ENCODE results near the gene TMEM187.
A peak's percentile ranks its signal among the peaks of the same experiment; 100 is the strongest.

TMEM187 gene

GRCh38 chrX:153934762-153935325, 37.7 kb upstream of the TMEM187 start, which contains the start of gene NAA10:
NAA10 (minus strand) TSS chrX:153935037; CDS start chrX:153934904, 133 bp downstream.
- Histone ChIP-seq H3K9ac (ENCODE audit: low read length in 2 of 2) (peak within 1 kb of the TSS; percentile 57 to 64), H3K27me3 (ENCODE audit: control insufficient read depth in 1 of 2, insufficient read depth in 2 of 2, low read length in 2 of 2) (peaks cover 0 to 4% of the 10 kb centered on the region in 2 donors), H3K27ac (ENCODE audit: low read length) (peak within 1 kb of the TSS; percentile 11)

GRCh38 chrX:153935326-153935851, 37.2 kb upstream of the TMEM187 start:
- H3K9me3 ChIP-seq (ENCODE audit: control insufficient read depth in 2 of 2, low read length in 2 of 2) = no peaks in the 10 kb centered on the region
- peaks cover 0 to 4% of the 10 kb centered on the region in 2 donors for H3K27me3 ChIP-seq (ENCODE audit: control insufficient read depth in 1 of 2, insufficient read depth in 2 of 2, low read length in 2 of 2)
- peak overlapping the region in 1 of 2 donors; percentile 29 for H3K9ac ChIP-seq (ENCODE audit: low read length in 2 of 2)
- H3K4me3 ChIP-seq (ENCODE audit: low read length in 2 of 2) = peak overlapping the region in 1 of 2 donors; percentile 66
- peaks cover 7 to 10% of the 10 kb centered on the region in 2 donors for H3K36me3 ChIP-seq (ENCODE audit: control insufficient read depth in 2 of 2, insufficient read depth in 2 of 2, low read length in 2 of 2)
- no peak overlapping the region for H3K27ac ChIP-seq (ENCODE audit: low read length)
- H3K4me1 ChIP-seq (ENCODE audit: control insufficient read depth, insufficient read depth, low read length) = peaks cover 12% of the 10 kb centered on the region

More at GRCh38 chrX:153934762-153935325, 37.7 kb upstream of the TMEM187 start, which contains the start of gene NAA10:
- peaks cover 7 to 10% of the 10 kb centered on the region in 2 donors for H3K36me3 ChIP-seq (ENCODE audit: control insufficient read depth in 2 of 2, insufficient read depth in 2 of 2, low read length in 2 of 2)
- no peaks in the 10 kb centered on the region for H3K9me3 ChIP-seq (ENCODE audit: control insufficient read depth in 2 of 2, low read length in 2 of 2)
- peaks cover 12% of the 10 kb centered on the region for H3K4me1 ChIP-seq (ENCODE audit: control insufficient read depth, insufficient read depth, low read length)
- peak within 1 kb of the TSS; percentile 73 to 78 for H3K4me3 ChIP-seq (ENCODE audit: low read length in 2 of 2)

- Histone ChIP-seq H3K4me1 (ENCODE audit: control insufficient read depth, insufficient read depth, low read length) (peaks cover 14% of the 10 kb centered on the region), H3K27me3 (ENCODE audit: control insufficient read depth in 1 of 2, insufficient read depth in 2 of 2, low read length in 2 of 2) (peaks cover 0 to 2% of the 10 kb centered on the region in 2 donors), H3K9ac (ENCODE audit: low read length in 2 of 2) (no peak overlapping the region), H3K9me3 (ENCODE audit: control insufficient read depth in 2 of 2, low read length in 2 of 2) (no peaks in the 10 kb centered on the region), H3K4me3 (ENCODE audit: low read length in 2 of 2) (no peak overlapping the region), H3K27ac (ENCODE audit: low read length) (no peak overlapping the region), H3K36me3 (ENCODE audit: control insufficient read depth in 2 of 2, insufficient read depth in 2 of 2, low read length in 2 of 2) (peaks cover 0 to 5% of the 10 kb centered on the region in 2 donors)
Measured at GRCh38 chrX:153937056-153937455, 35.5 kb upstream of the TMEM187 start.

GRCh38 chrX:153938226-153938786, 34.2 kb upstream of the TMEM187 start:
- Histone ChIP-seq H3K27ac (ENCODE audit: low read length) (no peak overlapping the region), H3K4me1 (ENCODE audit: control insufficient read depth, insufficient read depth, low read length) (peaks cover 14% of the 10 kb centered on the region), H3K9ac (ENCODE audit: low read length in 2 of 2) (no peak overlapping the region), H3K9me3 (ENCODE audit: control insufficient read depth in 2 of 2, low read length in 2 of 2) (no peaks in the 10 kb centered on the region), H3K4me3 (ENCODE audit: low read length in 2 of 2) (no peak overlapping the region), H3K36me3 (ENCODE audit: control insufficient read depth in 2 of 2, insufficient read depth in 2 of 2, low read length in 2 of 2) (no peaks in the 10 kb centered on the region), H3K27me3 (ENCODE audit: control insufficient read depth in 1 of 2, insufficient read depth in 2 of 2, low read length in 2 of 2) (peaks cover 0 to 2% of the 10 kb centered on the region in 2 donors)

DNA sequence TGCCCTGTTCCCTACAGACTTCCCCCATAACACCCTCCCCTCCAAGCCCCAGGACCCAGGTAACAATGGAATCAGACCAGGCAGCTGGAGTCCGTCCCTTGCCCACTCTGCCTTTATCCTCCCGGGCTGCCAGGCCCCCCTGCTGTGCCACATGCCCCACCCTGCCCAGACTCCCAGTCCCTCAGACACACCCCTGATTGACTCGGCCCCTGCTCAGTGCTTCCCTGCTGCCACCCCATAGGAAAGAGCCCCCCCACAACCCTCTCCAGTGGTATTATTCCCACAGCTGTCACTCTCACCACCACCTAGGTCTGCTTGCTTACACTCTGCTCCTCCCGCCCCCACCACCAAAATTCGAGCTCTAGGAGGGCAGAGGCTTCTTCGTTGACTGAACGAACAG, 33.0 kb upstream of the TMEM187 start:
- peaks cover 0 to 3% of the 10 kb centered on the region in 2 donors for H3K27me3 ChIP-seq (ENCODE audit: control insufficient read depth in 1 of 2, insufficient read depth in 2 of 2, low read length in 2 of 2)
- H3K9me3 ChIP-seq (ENCODE audit: control insufficient read depth in 2 of 2, low read length in 2 of 2) = no peaks in the 10 kb centered on the region
- no peaks in the 10 kb centered on the region for H3K36me3 ChIP-seq (ENCODE audit: control insufficient read depth in 2 of 2, insufficient read depth in 2 of 2, low read length in 2 of 2)
- no peak overlapping the region for H3K27ac ChIP-seq (ENCODE audit: low read length)
- H3K9ac ChIP-seq (ENCODE audit: low read length in 2 of 2) = no peak overlapping the region
- H3K4me1 ChIP-seq (ENCODE audit: control insufficient read depth, insufficient read depth, low read length) = peaks cover 17% of the 10 kb centered on the region
- H3K4me3 ChIP-seq (ENCODE audit: low read length in 2 of 2) = no peak overlapping the region

- H3K9ac ChIP-seq (ENCODE audit: low read length in 2 of 2) = no peak overlapping the region
- no peak overlapping the region for H3K27ac ChIP-seq (ENCODE audit: low read length)
- no peaks in the 10 kb centered on the region for H3K36me3 ChIP-seq (ENCODE audit: control insufficient read depth in 2 of 2, insufficient read depth in 2 of 2, low read length in 2 of 2)
- peak overlapping the region in 1 of 2 donors; percentile 22 for H3K4me3 ChIP-seq (ENCODE audit: low read length in 2 of 2)
- H3K27me3 ChIP-seq (ENCODE audit: control insufficient read depth in 1 of 2, insufficient read depth in 2 of 2, low read length in 2 of 2) = peaks cover 0 to 7% of the 10 kb centered on the region in 2 donors
- H3K9me3 ChIP-seq (ENCODE audit: control insufficient read depth in 2 of 2, low read length in 2 of 2) = no peaks in the 10 kb centered on the region
- peaks cover 16% of the 10 kb centered on the region for H3K4me1 ChIP-seq (ENCODE audit: control insufficient read depth, insufficient read depth, low read length)
Measured at GRCh38 chrX:153941336-153942252, 31.0 kb upstream of the TMEM187 start.

DNA sequence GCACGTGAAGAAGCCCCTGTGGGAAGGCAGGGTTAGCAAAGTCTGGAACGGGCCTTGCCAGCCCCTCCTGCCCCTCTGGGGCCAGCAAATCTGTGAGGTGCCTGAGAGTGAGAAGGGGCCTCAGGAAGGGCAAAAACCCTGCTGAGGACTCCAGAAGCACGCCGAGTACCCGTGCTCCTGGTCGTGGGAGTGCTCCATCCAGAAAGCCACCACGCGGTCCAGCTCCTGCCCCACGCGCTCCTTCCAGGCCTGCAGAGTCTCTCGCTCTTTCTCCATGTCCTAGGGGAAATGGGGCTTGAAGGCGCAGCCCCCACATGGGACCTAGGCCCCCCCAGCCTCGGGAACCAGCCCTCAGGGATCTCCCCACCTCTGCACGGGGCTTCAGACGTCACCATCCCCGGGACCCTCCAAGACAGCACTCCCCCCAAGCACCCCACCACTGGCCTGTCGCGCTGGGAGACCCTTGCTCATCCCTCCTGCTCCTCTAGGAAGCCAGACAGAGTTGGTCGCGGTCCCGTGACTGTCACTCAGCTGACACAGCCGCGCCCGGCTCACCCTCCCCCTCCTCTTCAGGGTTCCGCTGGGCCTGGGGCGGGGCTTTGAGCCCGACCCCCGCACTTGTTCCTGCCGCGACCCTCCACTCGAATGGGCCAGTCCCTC, 28.3 kb upstream of the TMEM187 start, which contains the start of gene RENBP:
Gene RENBP (minus strand): TSS at position 504 of the 660 bp plus-strand sequence. CDS start 33 bp downstream, at position 471.
- Histone ChIP-seq H3K27me3 (ENCODE audit: control insufficient read depth in 1 of 2, insufficient read depth in 2 of 2, low read length in 2 of 2) (peaks cover 0 to 8% of the 10 kb centered on the region in 2 donors), H3K36me3 (ENCODE audit: control insufficient read depth in 2 of 2, insufficient read depth in 2 of 2, low read length in 2 of 2) (no peaks in the 10 kb centered on the region), H3K4me1 (ENCODE audit: control insufficient read depth, insufficient read depth, low read length) (peaks cover 28% of the 10 kb centered on the region), H3K27ac (ENCODE audit: low read length) (no peak within 1 kb of the TSS), H3K9me3 (ENCODE audit: control insufficient read depth in 2 of 2, low read length in 2 of 2) (no peaks in the 10 kb centered on the region), H3K4me3 (ENCODE audit: low read length in 2 of 2) (peak within 1 kb of the TSS; percentile 49 to 60), H3K9ac (ENCODE audit: low read length in 2 of 2) (peak within 1 kb of the TSS; percentile 36 to 48)

DNA sequence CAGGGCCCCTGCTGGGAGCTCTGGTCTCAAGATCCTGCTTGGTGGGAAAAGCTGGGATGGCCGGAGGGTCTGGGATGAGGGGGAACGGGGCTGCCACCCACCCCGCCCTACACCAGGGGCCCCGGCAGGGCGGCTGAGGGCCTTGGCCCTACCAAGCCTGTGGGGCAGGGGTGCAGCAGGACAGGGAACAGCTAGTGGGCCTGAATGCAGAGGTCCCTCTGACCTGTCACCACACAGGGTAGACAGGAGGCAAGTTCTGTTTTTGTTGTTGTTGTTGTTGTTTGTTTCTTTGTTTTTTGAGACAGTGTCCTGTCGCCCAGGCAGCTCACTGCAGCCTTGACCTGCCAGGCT, 27.8 kb upstream of the TMEM187 start:
- H3K36me3 ChIP-seq (ENCODE audit: control insufficient read depth in 2 of 2, insufficient read depth in 2 of 2, low read length in 2 of 2) = no peaks in the 10 kb centered on the region
- H3K4me1 ChIP-seq (ENCODE audit: control insufficient read depth, insufficient read depth, low read length) = peaks cover 33% of the 10 kb centered on the region
- peaks cover 0 to 7% of the 10 kb centered on the region in 2 donors for H3K27me3 ChIP-seq (ENCODE audit: control insufficient read depth in 1 of 2, insufficient read depth in 2 of 2, low read length in 2 of 2)
- no peaks in the 10 kb centered on the region for H3K9me3 ChIP-seq (ENCODE audit: control insufficient read depth in 2 of 2, low read length in 2 of 2)
- H3K9ac ChIP-seq (ENCODE audit: low read length in 2 of 2) = no peak overlapping the region
- no peak overlapping the region for H3K27ac ChIP-seq (ENCODE audit: low read length)
- H3K4me3 ChIP-seq (ENCODE audit: low read length in 2 of 2) = peak overlapping the region in 1 of 2 donors; percentile 60

DNA sequence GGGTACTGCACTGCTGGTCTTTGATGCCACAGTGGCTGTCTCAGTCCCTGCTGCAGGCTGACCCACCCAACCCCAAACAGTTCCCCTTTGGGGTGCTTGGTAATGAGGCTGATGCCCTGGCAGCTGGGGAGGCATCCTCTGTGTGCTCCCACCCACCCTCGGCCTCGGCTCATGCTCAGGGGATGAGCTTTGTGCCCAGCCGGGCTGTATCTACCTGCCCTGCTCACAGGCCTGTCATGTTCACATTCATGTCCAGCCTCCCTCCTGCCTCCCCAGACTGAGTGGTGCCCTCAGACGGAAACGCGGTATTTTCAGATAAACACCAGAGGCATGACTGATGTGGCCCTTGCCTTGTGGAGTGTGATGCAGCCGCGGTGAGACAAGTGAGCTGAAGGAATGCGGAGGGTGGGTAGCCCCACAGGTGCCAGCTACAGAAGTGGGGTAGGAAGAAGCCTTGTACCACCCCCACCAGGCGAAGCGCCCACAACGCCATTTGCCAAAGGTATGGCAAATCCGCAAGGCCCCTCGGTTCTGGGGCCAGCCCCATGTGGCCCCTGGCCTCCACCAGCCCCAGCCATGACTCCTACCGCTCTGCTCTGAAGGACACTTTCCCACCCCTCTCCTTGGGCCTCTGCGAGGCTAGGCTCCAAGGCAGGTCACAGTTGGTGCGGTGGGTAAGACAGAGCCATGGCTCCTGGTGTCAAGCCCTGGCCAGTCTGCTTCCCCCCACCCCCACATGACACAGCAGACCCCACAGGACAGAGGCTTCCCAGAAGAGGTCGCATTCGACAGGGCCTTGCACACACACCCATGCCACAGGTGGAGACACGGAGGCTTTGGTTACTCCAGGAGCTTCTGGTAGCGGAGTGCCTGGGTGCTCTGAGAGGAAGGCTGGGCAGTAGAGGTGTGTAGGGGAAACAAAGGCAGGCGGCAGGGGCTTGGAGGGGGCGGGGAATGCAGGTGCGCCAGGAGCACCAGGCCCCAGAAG, 26.3 kb upstream of the TMEM187 start:
- peaks cover 0 to 7% of the 10 kb centered on the region in 2 donors for H3K27me3 ChIP-seq (ENCODE audit: control insufficient read depth in 1 of 2, insufficient read depth in 2 of 2, low read length in 2 of 2)
- H3K4me1 ChIP-seq (ENCODE audit: control insufficient read depth, insufficient read depth, low read length) = peaks cover 42% of the 10 kb centered on the region
- H3K9ac ChIP-seq (ENCODE audit: low read length in 2 of 2) = no peak overlapping the region
- H3K36me3 ChIP-seq (ENCODE audit: control insufficient read depth in 2 of 2, insufficient read depth in 2 of 2, low read length in 2 of 2) = peaks cover 6 to 10% of the 10 kb centered on the region in 2 donors
- H3K27ac ChIP-seq (ENCODE audit: low read length) = no peak overlapping the region
- H3K4me3 ChIP-seq (ENCODE audit: low read length in 2 of 2) = no peak overlapping the region
- no peaks in the 10 kb centered on the region for H3K9me3 ChIP-seq (ENCODE audit: control insufficient read depth in 2 of 2, low read length in 2 of 2)

All from stomach smooth muscle (tissue), 2 donors.